Smooth muscle cell (in vitro differentiated cells): ENCODE measurements around the gene ROR1. TPM values are rescaled to one million over a fixed set of nuclear protein-coding genes. Genes with fewer than 3 reads are reported as not detected.

Source experiments
- DNase-seq: peaks from one replicate; lab custom pipeline; 2025; ENCODE audit not compliant: unreplicated experiment; lab: John Stamatoyannopoulos, UW
- H2AFZ ChIP-seq: fragments of 200-600 bp; sonication (generic); 2 replicates; pipeline ENCODE4 v1.6.0; 2016; ENCODE audit warnings: antibody characterized with exemption, low read depth, mild to moderate bottlenecking
- H3F3A ChIP-seq: fragments of 200-600 bp; sonication (generic); 2 replicates; pipeline ENCODE4 v1.6.0; 2017; ENCODE audit warnings: antibody characterized with exemption, low read depth
- H3K27ac ChIP-seq: fragments of 200-600 bp; sonication (generic); 2 replicates; pipeline ENCODE4 v1.5.1; 2016; ENCODE audit warnings: low read depth, mild to moderate bottlenecking
- H3K27me3 ChIP-seq: fragments of 200-600 bp; sonication (generic); 2 replicates; pipeline ENCODE4 v1.6.1; 2016; ENCODE audit warnings: low read depth, mild to moderate bottlenecking
- H3K36me3 ChIP-seq: fragments of 200-600 bp; sonication (generic); 2 replicates; pipeline ENCODE4 v1.5.1; 2016; ENCODE audit warnings: low read depth
- H3K4me1 ChIP-seq: fragments of 200-600 bp; sonication (generic); 2 replicates; pipeline ENCODE4 v1.5.1; 2016; ENCODE audit warnings: low read depth
- H3K4me2 ChIP-seq: fragments of 200-600 bp; sonication (generic); 2 replicates; pipeline ENCODE4 v1.6.0; 2016; ENCODE audit warnings: mild to moderate bottlenecking
- H3K4me3 ChIP-seq: fragments of 200-600 bp; sonication (generic); 2 replicates; pipeline ENCODE4 v1.5.1; 2016; ENCODE audit warnings: mild to moderate bottlenecking
- H3K79me2 ChIP-seq: fragments of 200-600 bp; sonication (generic); 2 replicates; pipeline ENCODE4 v1.6.0; 2016; ENCODE audit warnings: low read depth, mild to moderate bottlenecking
- H3K9ac ChIP-seq: fragments of 200-600 bp; sonication (generic); 2 replicates; pipeline ENCODE4 v1.6.0; 2016; ENCODE audit warnings: low read depth
- H3K9me3 ChIP-seq: fragments of 200-600 bp; sonication (generic); replicated peaks from 2 replicates; pipeline ENCODE4 v1.5.1; 2016; ENCODE audit warnings: low read depth
- H4K20me1 ChIP-seq: fragments of 200-600 bp; sonication (generic); 2 replicates; pipeline ENCODE4 v1.6.0; 2016; ENCODE audit warnings: low read depth
- CTCF ChIP-seq: fragments of 200-600 bp; sonication (generic); IDR thresholded peaks from 2 replicates; pipeline ENCODE4 v1.5.1; 2017; ENCODE audit warnings: borderline replicate concordance, mild to moderate bottlenecking, antibody characterized with exemption; ENCODE audit not compliant: insufficient read depth, poor library complexity, severe bottlenecking
- WGBS: methylation state at CpG from one replicate; pipeline ENCODE4 v1.1.7; 2016; ENCODE audit warnings: low lambda C conversion rate; 5-methylcytosine and 5-hydroxymethylcytosine counted together
- polyA plus RNA-seq: library from polyadenylated mRNA; unstranded; fragments of >200 nt; fragmentation: Nextera tagmentation; extraction: Ambion mirVana; gene quantifications from 2 replicates; pipeline ENCODE4 v1.2.1, GENCODE V29; 2016
- total RNA-seq: library from RNA; depleted of rRNA; stranded (reverse); fragments of >200 nt; gene quantifications from 2 replicates; pipeline ENCODE4 v1.2.3, GENCODE V29; 2014

ROR1 gene
- total and polyA plus RNA-seq, 2 experiments from 2014 or later = 3.3 to 7.2 TPM

- no peak for DNase-seq
- H3K27ac ChIP-seq = no peak overlapping the region
Observed at GRCh38 chr1:64147759-64148158, 373.9 kb downstream of the ROR1 start.

GRCh38 chr1:64150266-64150665 is 376.4 kb downstream of the ROR1 start:
- 86% methylated on average over 4 of the region's 4 CpGs for whole genome bisulfite sequencing
- DNase-seq = no peak
- Histone ChIP-seq H2AFZ (no peak overlapping the region), H3K4me3 (no peak overlapping the region), H3K36me3 (no peaks in the 10 kb centered on the region), H3F3A (no peaks in the 10 kb centered on the region), H3K4me1 (peaks cover 17% of the 10 kb centered on the region), H3K27me3 (no peaks in the 10 kb centered on the region), H3K9me3 (no peaks in the 10 kb centered on the region), H3K4me2 (no peak overlapping the region), H3K9ac (no peak overlapping the region), H3K79me2 (no peaks in the 10 kb centered on the region), H4K20me1 (no peaks in the 10 kb centered on the region), H3K27ac (no peak overlapping the region)
- TF ChIP-seq CTCF = no peak

More at GRCh38 chr1:64147759-64148158, 373.9 kb downstream of the ROR1 start:
- no peak overlapping the region for H2AFZ ChIP-seq
- no peaks in the 10 kb centered on the region for H3K79me2 ChIP-seq
- H3K4me2 ChIP-seq = no peak overlapping the region
- WGBS = 44% methylated on average over 1 of the region's 1 CpG
- no peaks in the 10 kb centered on the region for H3K27me3 ChIP-seq
- no peaks in the 10 kb centered on the region for H3F3A ChIP-seq
- H3K4me1 ChIP-seq = peaks cover 6% of the 10 kb centered on the region
- H3K9me3 ChIP-seq = no peaks in the 10 kb centered on the region
- no peak for TF ChIP-seq CTCF
- H3K9ac ChIP-seq = no peak overlapping the region
- H3K36me3 ChIP-seq = no peaks in the 10 kb centered on the region
- no peak overlapping the region for H3K4me3 ChIP-seq
- H4K20me1 ChIP-seq = no peaks in the 10 kb centered on the region

DNA sequence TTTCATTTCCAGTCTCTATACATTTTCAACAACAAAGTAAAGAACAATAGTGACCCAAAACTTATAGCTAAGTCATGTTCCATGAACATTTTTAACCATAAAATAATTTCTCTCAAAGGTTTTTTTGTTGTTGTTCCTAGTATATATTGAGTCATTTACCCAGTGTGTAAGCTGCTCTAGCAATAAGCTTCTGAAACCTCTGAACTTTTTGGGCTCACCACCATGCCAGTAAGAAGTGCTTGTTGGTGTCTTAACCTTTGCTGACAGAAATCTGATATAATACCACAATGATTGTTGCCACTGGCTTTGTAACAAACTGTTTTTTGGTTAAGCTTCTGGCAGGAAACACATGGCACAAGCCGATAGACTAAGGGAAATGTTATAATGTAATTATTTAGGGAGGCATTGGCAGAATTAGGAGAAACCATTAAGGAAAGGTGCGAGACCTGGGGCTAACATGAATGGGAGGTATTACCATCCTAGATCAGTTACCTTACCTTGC is 377.0 kb downstream of the ROR1 start:
- WGBS = 96% methylated on average over 2 of the region's 2 CpGs
- no peak for DNase-seq
- no peak overlapping the region for H3K4me3 ChIP-seq
- H3K36me3 ChIP-seq = no peaks in the 10 kb centered on the region
- no peak overlapping the region for H3K27ac ChIP-seq
- H4K20me1 ChIP-seq = no peaks in the 10 kb centered on the region
- no peak overlapping the region for H3K9ac ChIP-seq
- no peak overlapping the region for H2AFZ ChIP-seq
- no peak overlapping the region for H3K4me2 ChIP-seq
- H3K79me2 ChIP-seq = no peaks in the 10 kb centered on the region
- H3K27me3 ChIP-seq = no peaks in the 10 kb centered on the region
- TF ChIP-seq CTCF = no peak
- H3K4me1 ChIP-seq = peaks cover 17% of the 10 kb centered on the region
- H3K9me3 ChIP-seq = no peaks in the 10 kb centered on the region
- no peaks in the 10 kb centered on the region for H3F3A ChIP-seq

DNA sequence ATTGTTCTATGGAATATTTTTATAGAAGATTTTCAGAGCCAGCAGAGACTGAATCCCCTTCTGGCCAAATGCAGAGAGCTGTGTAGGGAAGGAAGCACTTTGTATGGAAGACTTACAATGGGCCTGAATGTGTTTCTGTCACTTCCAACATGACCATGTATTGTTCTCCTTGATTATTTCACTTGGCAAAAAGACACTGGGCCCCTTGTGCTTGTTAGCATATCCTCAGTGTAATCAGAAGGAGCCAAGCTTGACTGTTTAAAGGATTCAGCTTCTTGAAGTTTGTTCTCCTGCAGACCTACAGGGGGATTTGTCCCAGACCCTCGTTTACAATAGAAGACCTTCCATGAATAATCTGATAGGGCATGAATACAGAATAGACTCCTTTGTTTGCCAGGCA is 381.5 kb downstream of the ROR1 start:
- WGBS = 87% methylated on average over 1 of the region's 1 CpG
- Histone ChIP-seq H3F3A (no peaks in the 10 kb centered on the region), H3K9me3 (no peaks in the 10 kb centered on the region), H3K4me2 (no peak overlapping the region), H3K9ac (no peak overlapping the region), H4K20me1 (no peaks in the 10 kb centered on the region), H3K4me3 (no peak overlapping the region), H3K36me3 (no peaks in the 10 kb centered on the region), H3K27ac (no peak overlapping the region), H3K79me2 (no peaks in the 10 kb centered on the region), H2AFZ (no peak overlapping the region), H3K4me1 (peaks cover 12% of the 10 kb centered on the region), H3K27me3 (no peaks in the 10 kb centered on the region)
- TF ChIP-seq CTCF = no peak
- no peak for DNase-seq
